AG10803 (cell line): ENCODE data around the gene SSC4D.

Experiments used
- DNase-seq: peaks from one replicate; pipeline ENCODE4 v3.0.0; 2010; ENCODE audit warnings: low read depth
- H3K4me3 ChIP-seq: 2 replicates; pipeline ENCODE4 v1.5.1; 2011; ENCODE audit warnings: mild to moderate bottlenecking, low read length, control low read depth
- CTCF ChIP-seq: conservative IDR thresholded peaks from 2 replicates; pipeline ENCODE4 v1.5.1; 2011; ENCODE audit warnings: mild to moderate bottlenecking, low read length, control low read depth, inconsistent platforms

The SSC4D gene

GRCh38 chr7:76343294-76343930 is 66.1 kb downstream of the SSC4D start:
- H3K4me3 ChIP-seq = no peak overlapping the region
- TF ChIP-seq CTCF = no peak
- no peak for DNase-seq

- no peak for DNase-seq
- no peak for TF ChIP-seq CTCF
- no peak overlapping the region for H3K4me3 ChIP-seq
These were observed 67.3 kb downstream of the SSC4D start for GRCh38 chr7:76342222-76342621.

GRCh38 chr7:76340617-76341131 is 68.8 kb downstream of the SSC4D start:
- H3K4me3 ChIP-seq = no peak overlapping the region
- peak; percentile 71 for DNase-seq
- TF ChIP-seq CTCF = no peak
